Dendritic cell treated with granulocyte-macrophage colony-stimulating factor and Interleukin-4, amounts not matched to agents 40 ng/mL and 50 ng/mL, for 4 days (primary cell): ENCODE measurements around the gene CCDC73.
"Not testable (repeated sequence)": the region's sequence is repeated elsewhere in the genome, so short reads cannot be mapped to it uniquely, and the experiment has no call there.

Source experiments
- H3K27ac Mint-ChIP-seq: one replicate; pipeline ENCODE4 v1.8.0; 2022; ENCODE audit warnings: mild to moderate bottlenecking, mixed read lengths
- H3K27me3 Mint-ChIP-seq: one replicate; pipeline ENCODE4 v1.8.0; 2022; ENCODE audit warnings: mild to moderate bottlenecking, mixed read lengths
- H3K36me3 Mint-ChIP-seq: one replicate; pipeline ENCODE4 v1.8.0; 2022; ENCODE audit warnings: low read depth, mixed read lengths
- H3K4me1 Mint-ChIP-seq: one replicate; pipeline ENCODE4 v1.8.0; 2022; ENCODE audit warnings: low read depth, mixed read lengths
- H3K4me3 Mint-ChIP-seq: one replicate; pipeline ENCODE4 v1.8.0; 2022; ENCODE audit warnings: mild to moderate bottlenecking, moderate library complexity, mixed read lengths
- H3K9me3 Mint-ChIP-seq: one replicate; pipeline ENCODE4 v1.8.0; 2022; ENCODE audit warnings: mixed read lengths
- intact Hi-C: fragments of 100-400 bp; cut with micrococcal nuclease; formaldehyde crosslinking; loops from one replicate; pipeline ENCODE4 v1.15.0; 2022

The CCDC73 gene

DNA sequence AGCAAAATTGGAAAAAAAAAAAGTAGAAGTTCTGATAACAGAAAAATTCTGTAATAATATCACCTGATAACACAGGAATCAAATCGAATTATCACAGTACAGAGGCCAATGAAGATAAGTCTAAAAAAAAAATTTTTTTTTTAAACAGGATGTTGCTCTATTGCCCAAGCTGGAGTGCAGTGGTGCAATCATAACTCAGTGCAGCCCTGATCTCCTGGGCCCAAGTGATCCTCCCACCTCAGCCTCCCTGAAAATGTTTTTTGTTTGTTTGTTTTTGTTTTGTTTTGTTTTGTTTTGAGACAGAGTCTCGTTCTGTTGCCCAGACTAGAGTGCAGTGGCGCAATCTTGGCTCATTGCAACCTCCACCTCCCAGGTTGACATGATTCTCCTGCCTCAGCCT, 29.2 kb upstream of the CCDC73 start:
- H3K27me3 Mint-ChIP-seq, H3K27ac Mint-ChIP-seq, H3K36me3 Mint-ChIP-seq, H3K9me3 Mint-ChIP-seq, H3K4me3 Mint-ChIP-seq, intact Hi-C loops: not testable (repeated sequence)
- peaks cover 17% of the 10 kb centered on the region for H3K4me1 Mint-ChIP-seq

GRCh38 chr11:32821917-32822560, 27.6 kb upstream of the CCDC73 start:
- Mint-ChIP-seq H3K27me3 (no peaks in the 10 kb centered on the region), H3K4me1 (peaks cover 27% of the 10 kb centered on the region), H3K4me3 (no peak overlapping the region), H3K36me3 (no peaks in the 10 kb centered on the region), H3K9me3 (no peaks in the 10 kb centered on the region), H3K27ac (peak overlapping the region; percentile 66)
- intact Hi-C loops = no loop called here

DNA sequence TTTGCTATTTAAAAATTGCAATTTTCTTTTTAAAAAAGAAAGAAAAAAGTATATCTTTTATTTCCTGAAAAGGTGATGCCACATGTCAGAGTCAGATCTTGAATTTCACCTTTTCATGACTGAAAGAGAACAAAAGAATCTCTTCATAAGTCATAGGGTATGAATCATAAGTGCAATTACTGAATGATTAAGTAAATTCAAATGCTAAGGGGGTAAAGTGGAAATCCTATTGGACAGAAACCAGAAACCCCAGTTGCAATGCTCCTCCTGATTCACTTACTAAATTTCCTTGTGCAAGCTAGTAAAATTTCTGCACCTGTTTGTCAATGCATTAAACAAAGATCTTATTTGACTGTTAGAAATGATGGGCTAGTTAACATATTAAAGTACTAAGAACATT, 27.1 kb upstream of the CCDC73 start:
- Mint-ChIP-seq H3K27me3 (no peaks in the 10 kb centered on the region), H3K27ac (peak overlapping the region; percentile 66), H3K9me3 (no peaks in the 10 kb centered on the region), H3K4me3 (no peak overlapping the region), H3K36me3 (no peaks in the 10 kb centered on the region), H3K4me1 (peaks cover 27% of the 10 kb centered on the region)
- intact Hi-C loops = no loop called here

DNA sequence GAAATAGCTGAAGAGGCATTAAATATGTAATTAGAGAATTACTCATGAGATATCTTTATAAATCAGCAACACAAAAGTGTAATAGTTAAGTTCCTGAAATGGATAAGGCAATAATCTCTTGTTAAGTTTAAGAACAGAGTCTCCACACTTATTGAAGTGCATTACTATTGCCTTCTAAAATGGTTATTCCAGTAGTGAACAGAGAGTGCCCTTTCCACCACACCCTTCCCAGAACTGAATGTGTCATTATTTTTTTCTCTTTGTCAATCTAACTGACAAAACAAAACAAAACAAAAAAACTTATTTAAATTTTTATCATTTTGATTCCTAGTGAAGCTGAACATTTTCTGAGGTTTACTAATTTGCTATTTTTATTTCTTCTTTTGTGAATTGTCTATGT, 26.0 kb upstream of the CCDC73 start:
- no peaks in the 10 kb centered on the region for H3K9me3 Mint-ChIP-seq
- H3K27ac Mint-ChIP-seq = no peak overlapping the region
- no peak overlapping the region for H3K4me3 Mint-ChIP-seq
- intact Hi-C loops = no loop called here
- H3K27me3 Mint-ChIP-seq = no peaks in the 10 kb centered on the region
- H3K36me3 Mint-ChIP-seq = no peaks in the 10 kb centered on the region
- H3K4me1 Mint-ChIP-seq = peaks cover 27% of the 10 kb centered on the region

DNA sequence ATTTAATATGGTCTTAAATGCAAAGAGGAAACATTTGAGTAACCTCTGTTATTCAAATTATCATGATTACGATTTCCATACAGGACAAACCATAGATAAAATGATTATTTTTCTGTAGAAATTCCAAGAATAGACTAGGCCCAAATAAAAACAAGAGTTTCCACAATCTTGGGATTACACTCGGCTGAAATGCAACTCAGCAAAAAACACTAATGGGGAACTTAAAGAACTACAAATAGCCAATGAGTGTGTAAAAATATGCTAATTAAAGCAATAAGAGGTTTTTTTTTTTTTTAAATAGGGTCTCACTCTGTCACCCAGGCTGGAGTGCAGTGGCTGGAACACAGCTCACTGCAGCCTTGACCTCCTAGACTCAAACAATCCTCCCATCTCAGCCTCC, 24.7 kb upstream of the CCDC73 start:
- intact Hi-C loops = no loop called here
- no peaks in the 10 kb centered on the region for H3K9me3 Mint-ChIP-seq
- H3K36me3 Mint-ChIP-seq = no peaks in the 10 kb centered on the region
- no peak overlapping the region for H3K4me3 Mint-ChIP-seq
- no peaks in the 10 kb centered on the region for H3K27me3 Mint-ChIP-seq
- peaks cover 27% of the 10 kb centered on the region for H3K4me1 Mint-ChIP-seq
- no peak overlapping the region for H3K27ac Mint-ChIP-seq

DNA sequence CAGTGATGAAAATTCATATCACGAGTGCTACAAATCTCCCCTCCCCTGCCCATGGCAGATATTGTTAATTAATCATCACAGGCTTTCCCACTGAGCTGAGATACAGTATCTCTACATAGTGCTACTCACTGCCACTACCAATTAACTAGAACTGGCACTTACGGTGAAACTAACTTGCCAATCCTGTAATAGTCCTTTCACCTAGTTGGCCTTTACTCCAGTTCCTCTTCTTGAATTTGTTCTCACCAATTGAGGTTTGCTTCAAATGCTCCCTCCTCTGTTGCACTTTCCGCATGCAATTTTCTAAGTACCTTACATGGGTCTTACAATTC, 23.4 kb upstream of the CCDC73 start:
- intact Hi-C loops = no loop called here
- Mint-ChIP-seq H3K9me3 (no peaks in the 10 kb centered on the region), H3K27ac (no peak overlapping the region), H3K36me3 (no peaks in the 10 kb centered on the region), H3K27me3 (no peaks in the 10 kb centered on the region), H3K4me1 (peaks cover 24% of the 10 kb centered on the region), H3K4me3 (no peak overlapping the region)

DNA sequence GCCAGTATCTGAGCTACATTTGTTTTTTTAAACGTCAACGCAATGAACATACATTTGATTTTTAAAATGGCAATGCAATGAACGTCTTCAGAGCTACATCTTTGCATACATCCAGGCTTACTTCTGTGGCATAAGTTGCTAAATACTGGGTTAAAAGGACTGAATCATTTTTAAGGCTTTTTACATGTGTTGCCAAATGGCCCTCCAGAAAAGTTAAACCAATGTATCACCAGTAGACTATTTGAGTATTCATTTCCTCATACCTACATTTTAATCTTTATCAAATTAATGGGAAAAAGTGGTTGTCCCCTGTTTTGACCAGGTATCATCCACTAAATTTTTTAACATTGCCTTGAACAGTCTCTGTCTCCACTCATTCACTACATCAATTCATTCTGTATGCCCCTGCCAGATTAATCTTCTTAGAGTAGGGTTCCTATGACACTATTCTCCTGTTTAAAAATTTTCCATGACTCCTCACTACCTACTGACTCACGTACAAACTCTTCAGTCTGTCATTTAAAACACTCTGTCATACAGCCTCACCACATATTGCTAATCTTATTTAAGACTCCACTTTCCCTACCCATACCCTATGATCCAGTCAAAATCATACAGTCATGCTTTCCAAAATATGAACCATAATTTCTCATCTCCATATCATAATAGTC, 22.9 kb upstream of the CCDC73 start:
- Mint-ChIP-seq H3K9me3 (no peaks in the 10 kb centered on the region), H3K4me1 (peaks cover 19% of the 10 kb centered on the region), H3K27ac (no peak overlapping the region), H3K36me3 (no peaks in the 10 kb centered on the region), H3K27me3 (no peaks in the 10 kb centered on the region), H3K4me3 (no peak overlapping the region)
- intact Hi-C loops = no loop called here

- Mint-ChIP-seq H3K4me3 (no peak overlapping the region), H3K27ac (no peak overlapping the region), H3K36me3 (no peaks in the 10 kb centered on the region), H3K4me1 (no peaks in the 10 kb centered on the region), H3K27me3 (no peaks in the 10 kb centered on the region), H3K9me3 (no peaks in the 10 kb centered on the region)
- intact Hi-C loops = loop anchor here (5.0 kb wide), 1 partner anchor 83 kb away; the partner anchor contains the start of gene QSER1
Observed at GRCh38 chr11:32809313-32809712, 14.9 kb upstream of the CCDC73 start.

DNA sequence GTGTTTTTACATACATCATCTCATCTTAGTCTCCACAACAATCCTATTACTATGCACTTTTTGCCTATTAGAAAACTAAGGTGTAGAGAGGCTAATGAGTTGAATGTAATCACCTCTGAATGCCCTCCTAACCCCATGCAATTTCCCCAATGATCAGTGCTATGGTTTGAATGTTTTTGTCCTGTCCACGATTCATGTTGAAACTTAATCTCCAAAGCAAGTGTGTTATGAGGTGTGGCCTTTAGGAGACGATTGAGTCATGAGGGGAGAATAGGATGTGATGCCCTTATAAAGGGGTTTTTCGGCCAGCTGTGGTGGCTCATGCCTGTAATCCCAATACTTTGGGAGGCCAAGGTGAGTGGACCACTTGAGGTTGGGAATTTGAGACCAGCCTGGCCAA, 2.0 kb upstream of the CCDC73 start:
- Mint-ChIP-seq H3K27me3 (no peaks in the 10 kb centered on the region), H3K9me3 (no peaks in the 10 kb centered on the region), H3K4me3 (no peak overlapping the region), H3K4me1 (no peaks in the 10 kb centered on the region), H3K36me3 (no peaks in the 10 kb centered on the region), H3K27ac (no peak overlapping the region)
- intact Hi-C loops = loop anchor here (10.0 kb wide), 1 partner anchor 472 kb away; no protein-coding TSS in a partner anchor

DNA sequence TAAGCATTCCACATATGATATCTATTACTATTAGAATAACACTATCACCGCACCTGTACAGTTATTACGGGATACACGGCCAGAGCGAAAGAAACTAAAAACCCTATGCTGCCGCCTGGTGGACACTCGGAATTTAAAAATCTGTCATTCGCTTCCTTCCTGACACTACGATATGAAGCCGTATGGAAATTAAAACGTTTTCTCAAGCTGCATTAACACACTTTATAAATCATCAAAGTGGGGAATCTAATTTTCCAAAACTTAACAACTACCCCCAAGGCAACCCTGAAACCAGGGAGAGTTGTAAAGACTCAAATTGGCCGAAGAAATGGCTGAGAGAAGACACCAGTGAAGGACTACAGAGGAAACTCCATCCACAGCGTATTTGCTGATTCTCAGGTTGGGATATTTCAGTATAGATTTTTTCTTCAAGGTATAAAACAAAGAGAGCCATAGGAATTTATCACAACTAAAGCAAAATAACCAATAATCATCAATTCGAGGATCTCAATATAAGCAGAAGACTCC, 1.4 kb downstream of the CCDC73 start:
- Mint-ChIP-seq H3K4me1 (no peaks in the 10 kb centered on the region), H3K9me3 (no peaks in the 10 kb centered on the region), H3K27ac (no peak overlapping the region), H3K27me3 (no peaks in the 10 kb centered on the region), H3K4me3 (no peak overlapping the region), H3K36me3 (no peaks in the 10 kb centered on the region)
- intact Hi-C loops = loop anchor here (1.0 to 10.0 kb wide), 3 partner anchors 44 to 468 kb away; no protein-coding TSS in a partner anchor

DNA sequence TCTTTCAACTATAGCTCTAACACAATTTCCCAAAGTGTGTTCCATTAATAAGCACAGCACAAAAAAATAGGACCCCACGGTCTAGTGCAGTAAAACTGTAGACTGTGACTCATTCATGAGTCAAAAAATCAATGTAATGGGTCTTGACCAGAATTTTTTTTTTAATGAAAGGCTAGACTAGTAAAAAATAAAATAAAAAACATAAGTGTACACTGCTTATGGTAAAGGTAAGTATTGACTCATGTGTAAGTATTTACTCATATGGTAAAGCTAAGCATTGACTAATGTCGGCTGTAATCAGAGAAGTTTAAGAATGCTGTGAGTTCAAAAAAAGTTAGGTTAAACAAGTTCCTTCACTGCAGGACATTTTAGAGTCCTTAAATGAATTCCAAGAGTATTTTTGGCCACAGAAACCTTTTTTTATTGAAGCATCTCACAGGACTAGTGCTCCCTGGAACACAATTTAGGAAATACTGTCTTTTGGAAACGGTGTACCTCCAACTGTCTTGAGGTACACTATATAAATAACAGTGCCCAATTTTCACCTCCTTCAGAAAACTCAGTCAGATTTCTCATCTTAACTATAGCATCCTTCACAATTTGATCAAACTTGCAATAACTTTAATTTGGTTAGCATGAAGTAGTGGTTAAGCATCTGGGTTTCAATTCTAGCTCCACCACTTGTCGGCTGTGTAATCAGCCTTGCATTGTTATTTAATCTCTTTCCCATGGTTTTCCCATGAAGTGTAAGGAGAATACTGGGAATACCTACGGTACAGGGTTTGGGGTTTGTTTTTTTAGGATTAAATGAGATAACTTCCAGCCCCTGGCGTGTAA, 2.1 kb downstream of the CCDC73 start:
- intact Hi-C loops = loop anchor here (10.0 kb wide), 1 partner anchor 468 kb away; no protein-coding TSS in a partner anchor
- Mint-ChIP-seq H3K27ac (no peak overlapping the region), H3K4me3 (no peak overlapping the region), H3K4me1 (no peaks in the 10 kb centered on the region), H3K27me3 (no peaks in the 10 kb centered on the region), H3K9me3 (no peaks in the 10 kb centered on the region), H3K36me3 (no peaks in the 10 kb centered on the region)

DNA sequence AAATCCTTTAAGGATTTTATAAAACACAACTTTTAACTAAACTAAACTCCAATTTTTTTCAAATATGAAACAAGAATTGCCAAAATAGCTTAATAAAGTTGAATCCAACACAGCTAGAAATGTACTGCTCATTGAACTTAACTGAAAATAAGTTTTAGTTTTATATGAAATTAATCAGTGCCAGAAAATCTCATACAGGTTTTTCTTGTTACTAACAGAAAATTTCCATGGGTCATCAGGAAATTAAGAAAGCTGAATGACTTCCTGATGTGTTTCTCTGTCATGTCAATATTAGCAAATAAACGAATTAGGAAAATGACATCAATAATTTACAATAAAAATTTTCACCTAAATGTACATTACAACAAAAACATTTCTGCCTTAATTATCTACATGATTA, 3.5 kb downstream of the CCDC73 start:
- no peak overlapping the region for H3K4me3 Mint-ChIP-seq
- no peaks in the 10 kb centered on the region for H3K4me1 Mint-ChIP-seq
- intact Hi-C loops = loop anchor here (10.0 kb wide), 1 partner anchor 466 kb away; no protein-coding TSS in a partner anchor

DNA sequence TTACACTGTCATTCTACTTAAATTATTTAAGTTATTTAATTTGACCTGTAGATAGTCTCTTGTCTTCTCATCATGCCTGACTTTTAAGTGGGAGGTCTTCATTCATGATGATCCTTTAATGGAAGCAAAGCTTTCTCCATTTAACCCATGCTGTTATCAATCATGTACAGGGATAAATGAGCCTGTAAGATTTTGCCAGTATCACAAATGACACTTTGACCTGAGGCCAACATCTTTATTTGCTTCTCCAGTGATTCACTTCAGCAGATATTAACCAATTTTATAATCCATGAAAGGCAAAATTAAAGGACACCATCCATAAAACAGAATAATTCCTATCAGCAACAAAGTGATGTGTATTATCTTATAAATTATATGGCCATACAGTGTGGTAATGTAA, 7.7 kb downstream of the CCDC73 start:
- Mint-ChIP-seq H3K9me3 (no peaks in the 10 kb centered on the region), H3K36me3 (no peaks in the 10 kb centered on the region), H3K4me1 (no peaks in the 10 kb centered on the region), H3K4me3 (no peak overlapping the region), H3K27ac (no peak overlapping the region), H3K27me3 (no peaks in the 10 kb centered on the region)
- intact Hi-C loops = no loop called here

More for the DNA sequence above, 3.5 kb downstream of the CCDC73 start:
- Mint-ChIP-seq H3K36me3 (no peaks in the 10 kb centered on the region), H3K27ac (no peak overlapping the region), H3K9me3 (no peaks in the 10 kb centered on the region), H3K27me3 (no peaks in the 10 kb centered on the region)

- H3K4me1 Mint-ChIP-seq = no peaks in the 10 kb centered on the region
- intact Hi-C loops = no loop called here
- H3K4me3 Mint-ChIP-seq = no peak overlapping the region
- H3K27ac Mint-ChIP-seq = no peak overlapping the region
- no peaks in the 10 kb centered on the region for H3K9me3 Mint-ChIP-seq
- no peaks in the 10 kb centered on the region for H3K36me3 Mint-ChIP-seq
- H3K27me3 Mint-ChIP-seq = no peaks in the 10 kb centered on the region
Observed at GRCh38 chr11:32785262-32785661, 9.2 kb downstream of the CCDC73 start.
